Measurements from ENCODE around the gene LRRC10B. TPM values are rescaled to one million over a fixed set of nuclear protein-coding genes. Genes with fewer than 3 reads are reported as not detected.

LRRC10B gene
- total RNA-seq, 2 experiments from 2014 or later, result not detected

GRCh38 chr11:61495801-61496601 is 12.5 kb upstream of the LRRC10B start:
- Mint-ChIP-seq H3K9me3 (no peaks in the 10 kb centered on the region), H3K27ac (no peak overlapping the region), H3K4me1 (no peaks in the 10 kb centered on the region), H3K27me3 (no peaks in the 10 kb centered on the region), H3K36me3 (no peaks in the 10 kb centered on the region), H3K4me3 (no peak overlapping the region)
- no peak for DNase-seq

DNA sequence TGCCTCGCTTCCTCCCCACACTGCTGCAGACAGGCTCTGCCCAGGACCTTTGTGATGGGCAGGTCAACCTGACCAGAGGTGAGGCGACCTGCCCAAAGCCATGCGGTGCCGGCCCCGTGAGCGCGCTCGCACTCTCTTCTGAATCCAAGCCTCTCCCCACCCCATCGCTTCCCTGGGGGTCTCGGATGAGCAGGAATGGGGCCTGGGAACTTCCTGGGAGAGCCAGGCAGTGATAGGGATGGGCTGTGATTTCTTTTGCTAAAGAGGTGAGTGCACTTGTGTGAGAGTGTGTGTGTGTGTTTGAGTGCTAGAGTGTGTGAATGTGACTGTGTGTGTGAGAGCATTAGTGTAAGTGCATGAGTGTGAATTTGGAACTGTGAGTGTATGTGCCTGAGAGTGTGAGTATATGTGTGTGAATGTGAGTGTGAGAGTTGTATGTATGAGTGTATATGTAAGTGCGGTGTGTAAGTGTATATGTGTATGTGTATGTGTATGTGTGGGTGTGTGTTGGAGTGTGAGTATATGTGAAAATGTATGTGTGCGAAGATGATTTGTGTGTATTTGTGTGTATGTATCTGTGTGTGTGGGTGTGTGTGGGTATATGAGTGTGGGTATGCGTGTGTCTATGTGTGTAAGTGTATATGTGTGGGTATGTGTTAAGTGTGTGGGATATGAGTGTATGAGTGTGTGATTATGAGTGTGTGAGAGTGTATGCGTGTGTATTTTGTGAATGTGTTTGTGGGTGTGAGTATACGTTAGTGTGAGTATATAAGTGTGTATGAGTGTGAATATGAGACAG is 11.7 kb upstream of the LRRC10B start:
- Mint-ChIP-seq H3K27ac (no peak overlapping the region), H3K4me1 (no peaks in the 10 kb centered on the region), H3K36me3 (no peaks in the 10 kb centered on the region), H3K27me3 (no peaks in the 10 kb centered on the region), H3K9me3 (no peaks in the 10 kb centered on the region), H3K4me3 (no peak overlapping the region)
- no peak for DNase-seq

DNA sequence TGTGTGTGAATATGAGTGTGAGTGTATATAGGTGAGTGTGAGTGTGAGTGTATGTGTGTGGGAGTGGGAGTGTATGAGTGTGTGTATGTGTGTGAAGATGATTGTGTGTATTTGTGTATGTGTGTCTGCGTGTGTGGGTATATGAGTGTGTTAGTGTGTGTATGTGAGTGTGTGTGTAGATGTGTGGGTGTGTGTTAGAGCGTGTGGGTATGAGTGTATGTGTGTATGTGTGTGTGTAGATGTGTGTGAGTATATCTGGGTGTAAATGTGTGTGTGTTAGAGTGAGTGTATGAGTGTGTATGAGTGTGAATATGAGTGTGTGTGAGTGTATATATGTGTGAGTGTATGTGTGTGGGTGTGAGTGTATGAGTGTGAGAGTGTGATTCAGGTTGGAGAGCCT is 11.1 kb upstream of the LRRC10B start:
- no peaks in the 10 kb centered on the region for H3K36me3 Mint-ChIP-seq
- no peak for DNase-seq
- H3K27me3 Mint-ChIP-seq, result no peaks in the 10 kb centered on the region
- H3K27ac Mint-ChIP-seq, result no peak overlapping the region
- no peaks in the 10 kb centered on the region for H3K4me1 Mint-ChIP-seq
- no peak overlapping the region for H3K4me3 Mint-ChIP-seq
- H3K9me3 Mint-ChIP-seq, result no peaks in the 10 kb centered on the region

DNA sequence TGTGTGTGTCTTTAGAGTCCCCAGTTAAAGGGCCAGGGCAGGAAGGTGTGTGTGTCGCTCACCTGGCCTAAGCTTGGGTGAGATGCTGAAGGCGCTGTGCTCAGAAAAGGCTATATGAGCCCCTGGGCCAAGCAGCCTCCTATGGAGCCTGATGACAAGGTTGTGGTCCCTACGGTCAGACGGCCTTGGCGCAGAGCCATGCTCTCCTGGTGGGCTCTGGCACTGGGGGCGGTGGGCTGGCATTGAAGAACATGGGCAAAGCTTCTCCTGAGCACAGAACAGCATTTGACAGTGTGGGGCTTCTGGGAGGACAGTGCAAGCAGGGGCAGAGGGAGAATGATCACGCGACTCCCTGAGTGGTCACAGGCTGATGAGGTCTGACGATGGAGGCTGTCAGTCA is 10.7 kb upstream of the LRRC10B start:
- Mint-ChIP-seq H3K36me3 (no peaks in the 10 kb centered on the region), H3K4me1 (no peaks in the 10 kb centered on the region), H3K27ac (no peak overlapping the region), H3K9me3 (no peaks in the 10 kb centered on the region), H3K4me3 (no peak overlapping the region), H3K27me3 (no peaks in the 10 kb centered on the region)
- DNase-seq, result no peak

DNA sequence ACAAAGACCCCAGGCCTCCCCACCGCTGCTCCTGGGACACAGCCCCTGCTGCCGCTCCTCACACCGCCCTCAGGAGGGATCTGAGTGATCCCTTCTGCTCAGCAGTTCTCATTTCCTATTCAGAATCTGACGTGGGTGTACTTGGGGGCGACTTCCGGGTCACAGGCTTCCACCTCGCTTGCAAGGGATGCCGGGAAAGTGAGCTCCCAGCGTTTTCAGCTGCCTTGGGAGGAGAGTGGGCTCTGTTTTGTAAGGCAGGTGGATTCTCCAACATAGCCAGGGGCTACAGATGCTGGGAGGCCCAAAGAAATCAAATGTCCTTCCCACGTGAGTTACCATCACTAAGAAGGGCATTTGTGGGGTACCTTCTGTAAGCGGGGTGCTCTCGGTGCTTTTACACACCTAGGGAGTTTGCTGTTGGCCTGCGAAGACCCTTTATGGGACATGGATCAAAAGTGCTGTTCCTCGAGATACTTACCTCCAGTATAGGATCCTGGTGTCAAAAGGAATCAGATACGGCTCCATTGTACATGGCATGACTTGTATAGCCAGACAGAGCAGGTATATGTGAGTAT is 9.7 kb upstream of the LRRC10B start:
- no peak overlapping the region for H3K4me3 Mint-ChIP-seq
- H3K36me3 Mint-ChIP-seq, result no peaks in the 10 kb centered on the region
- H3K4me1 Mint-ChIP-seq, result no peaks in the 10 kb centered on the region
- no peak for DNase-seq
- H3K27ac Mint-ChIP-seq, result no peak overlapping the region
- H3K9me3 Mint-ChIP-seq, result no peaks in the 10 kb centered on the region
- no peaks in the 10 kb centered on the region for H3K27me3 Mint-ChIP-seq

- Mint-ChIP-seq H3K36me3 (no peaks in the 10 kb centered on the region), H3K27ac (no peak overlapping the region), H3K9me3 (no peaks in the 10 kb centered on the region), H3K27me3 (no peaks in the 10 kb centered on the region), H3K4me1 (no peaks in the 10 kb centered on the region), H3K4me3 (no peak overlapping the region)
- no peak for DNase-seq
Measured at GRCh38 chr11:61499816-61500491, 8.6 kb upstream of the LRRC10B start.

GRCh38 chr11:61502522-61502921 is 6.0 kb upstream of the LRRC10B start:
- peaks cover 17% of the 10 kb centered on the region for H3K27me3 Mint-ChIP-seq
- H3K4me3 Mint-ChIP-seq, result no peak overlapping the region
- no peak for DNase-seq
- H3K9me3 Mint-ChIP-seq, result no peaks in the 10 kb centered on the region
- H3K27ac Mint-ChIP-seq, result no peak overlapping the region
- H3K36me3 Mint-ChIP-seq, result no peaks in the 10 kb centered on the region
- H3K4me1 Mint-ChIP-seq, result no peaks in the 10 kb centered on the region

DNA sequence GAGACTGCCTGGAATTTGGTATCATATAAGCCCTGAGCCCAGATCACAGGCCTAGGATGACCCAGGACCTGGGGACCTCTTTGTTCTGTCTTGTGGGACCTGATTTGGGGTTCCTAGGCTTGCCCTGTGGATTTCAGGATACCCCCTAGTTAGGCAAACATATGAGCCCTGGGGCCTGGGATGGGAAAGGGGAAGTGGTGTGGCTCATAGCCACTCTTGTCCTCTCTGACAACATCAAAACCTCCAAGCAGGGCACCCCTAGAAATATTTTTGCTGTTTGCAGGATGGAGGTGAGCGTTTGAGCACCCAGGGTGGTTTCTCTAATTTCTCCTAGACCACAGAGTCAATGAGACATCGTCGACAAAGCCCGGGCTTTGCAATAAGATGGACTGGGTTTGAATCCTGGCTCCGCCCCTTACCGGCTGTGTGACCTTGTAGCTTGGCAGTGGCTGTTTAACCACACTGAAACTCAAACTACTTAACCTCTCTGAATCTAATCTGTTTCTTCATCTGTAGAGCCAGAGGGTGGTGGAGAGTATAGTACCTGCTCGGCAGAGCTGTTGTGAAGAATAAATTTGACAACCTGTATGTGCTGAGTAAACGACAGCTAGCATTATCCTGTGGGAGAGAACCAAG is 5.3 kb upstream of the LRRC10B start:
- no peaks in the 10 kb centered on the region for H3K9me3 Mint-ChIP-seq

DNA sequence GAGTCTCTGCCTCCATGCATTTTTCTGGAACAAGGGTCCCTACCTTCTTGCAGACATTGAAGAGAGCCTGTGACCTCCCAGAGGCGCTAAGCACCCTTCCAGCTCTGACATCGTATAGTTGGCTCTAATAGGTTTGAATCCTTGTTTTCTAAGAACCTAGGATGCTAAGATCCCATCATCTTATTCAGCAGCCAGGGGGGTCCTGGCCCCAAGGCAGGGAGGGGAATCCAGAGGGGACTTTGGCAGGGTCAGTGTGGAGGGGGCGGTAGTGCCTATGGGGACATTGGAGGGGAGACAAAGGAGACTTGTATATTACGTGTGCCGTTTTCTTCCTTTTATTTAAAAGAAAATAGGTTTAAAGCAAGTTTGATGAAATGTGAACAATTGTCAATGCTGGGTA is 3.4 kb upstream of the LRRC10B start:
- Mint-ChIP-seq H3K36me3 (no peaks in the 10 kb centered on the region), H3K27me3 (peaks cover 30% of the 10 kb centered on the region), H3K27ac (no peak overlapping the region), H3K4me3 (no peak overlapping the region), H3K9me3 (no peaks in the 10 kb centered on the region), H3K4me1 (peaks cover 4% of the 10 kb centered on the region)
- DNase-seq, result no peak

More for the DNA sequence above, 5.3 kb upstream of the LRRC10B start:
- Mint-ChIP-seq H3K27ac (no peak overlapping the region), H3K27me3 (peaks cover 25% of the 10 kb centered on the region), H3K4me3 (no peak overlapping the region), H3K4me1 (peaks cover 4% of the 10 kb centered on the region), H3K36me3 (no peaks in the 10 kb centered on the region)
- no peak for DNase-seq

DNA sequence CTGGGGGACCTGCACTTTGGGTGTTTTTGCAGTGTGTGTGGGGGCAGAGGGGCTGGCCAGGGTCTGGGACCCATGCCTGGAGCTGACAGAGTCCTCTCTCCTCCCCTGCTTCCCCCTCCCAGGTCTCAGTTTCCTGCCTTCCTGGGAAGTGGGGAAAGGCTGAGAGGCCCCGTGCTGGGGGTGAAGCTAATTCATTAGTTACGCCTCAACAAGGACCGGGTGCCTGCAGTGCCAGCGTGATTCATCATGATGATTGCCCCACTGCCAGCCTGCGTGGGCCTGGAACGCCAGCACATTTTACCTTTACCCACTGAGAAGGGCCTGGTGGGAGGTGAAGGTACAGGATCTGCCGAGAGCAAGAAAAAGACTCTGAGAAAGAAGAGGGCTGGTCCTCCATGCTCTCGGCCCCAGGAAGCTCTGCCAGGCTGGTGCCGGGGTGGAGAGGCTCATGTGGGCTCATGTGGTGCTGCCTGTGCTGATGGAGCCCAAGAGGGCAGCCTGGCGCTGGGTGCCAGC is 2.9 kb upstream of the LRRC10B start:
- DNase-seq, result no peak
- peaks cover 36% of the 10 kb centered on the region for H3K27me3 Mint-ChIP-seq
- no peaks in the 10 kb centered on the region for H3K9me3 Mint-ChIP-seq
- H3K27ac Mint-ChIP-seq, result no peak overlapping the region
- no peak overlapping the region for H3K4me3 Mint-ChIP-seq
- H3K36me3 Mint-ChIP-seq, result no peaks in the 10 kb centered on the region
- H3K4me1 Mint-ChIP-seq, result peaks cover 4% of the 10 kb centered on the region

DNA sequence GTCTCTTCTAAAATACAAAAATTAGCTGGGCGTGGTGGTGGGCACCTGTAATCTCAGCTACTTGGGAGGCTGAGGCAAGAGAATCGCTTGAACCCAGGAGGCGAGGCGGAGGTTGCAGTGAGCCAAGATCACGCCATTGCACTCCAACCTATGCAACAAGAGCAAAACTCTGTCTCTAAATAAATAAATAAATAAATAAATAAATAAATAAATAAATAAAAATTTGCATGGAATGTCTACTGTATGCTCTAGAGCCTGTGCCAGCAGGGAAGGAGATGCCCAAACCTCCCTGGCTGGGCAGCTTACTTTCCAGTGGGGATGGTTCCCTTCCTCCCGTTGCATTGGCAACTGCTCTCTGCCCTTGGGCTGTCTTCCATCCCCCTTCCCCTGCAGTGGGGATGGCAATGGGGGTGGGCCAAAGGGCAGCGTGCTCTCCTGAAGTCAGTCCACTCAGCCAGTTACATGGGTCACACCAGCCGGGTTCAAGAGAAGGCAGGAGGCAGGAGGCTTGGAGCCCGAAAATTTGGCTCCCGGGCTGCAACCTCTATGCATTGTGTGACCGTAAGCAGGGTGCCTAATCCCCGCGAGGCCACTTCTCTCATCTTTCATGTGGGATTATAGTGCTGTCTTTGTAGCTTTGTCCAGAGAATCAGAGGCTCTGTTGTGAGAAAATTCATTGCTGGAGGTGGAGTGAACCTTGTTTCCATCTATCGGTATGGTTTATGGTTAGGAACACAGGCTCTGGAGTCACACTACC is 1.4 kb upstream of the LRRC10B start:
- H3K4me3 Mint-ChIP-seq, result no peak overlapping the region
- no peak overlapping the region for H3K27ac Mint-ChIP-seq
- H3K4me1 Mint-ChIP-seq, result peaks cover 4% of the 10 kb centered on the region
- H3K9me3 Mint-ChIP-seq, result no peaks in the 10 kb centered on the region
- H3K27me3 Mint-ChIP-seq, result peaks cover 46% of the 10 kb centered on the region
- no peak for DNase-seq
- H3K36me3 Mint-ChIP-seq, result no peaks in the 10 kb centered on the region

GRCh38 chr11:61509043-61510029 is 787 bp downstream of the LRRC10B start:
- Mint-ChIP-seq H3K27ac (no peak overlapping the region), H3K4me1 (peaks cover 4% of the 10 kb centered on the region), H3K9me3 (no peaks in the 10 kb centered on the region), H3K27me3 (peaks cover 59% of the 10 kb centered on the region), H3K4me3 (no peak overlapping the region), H3K36me3 (no peaks in the 10 kb centered on the region)
- peak; percentile 84 for DNase-seq
